CD4-positive, alpha-beta T cell treated with Interleukin-6 at 100 ng/mL for 8 hours (primary cell): ENCODE measurements around the gene KLHL8.
"Not testable (repeated sequence)": the region's sequence is repeated elsewhere in the genome, so short reads cannot be mapped to it uniquely, and the experiment has no call there.

Source experiments
- DNase-seq: peaks from one replicate; pipeline ENCODE4 v3.0.0-alpha.2; 2020; ENCODE audit warnings: mixed read lengths, low spot score

Gene KLHL8

GRCh38 chr4:87179751-87180150 is 40.7 kb downstream of the KLHL8 start:
- DNase-seq = no peak

GRCh38 chr4:87174672-87175071 is 45.7 kb downstream of the KLHL8 start:
- DNase-seq = no peak

- no peak for DNase-seq
These were observed 48.5 kb downstream of the KLHL8 start for GRCh38 chr4:87171944-87172343.

- DNase-seq = no peak
These were observed 54.0 kb downstream of the KLHL8 start for GRCh38 chr4:87166296-87166854.

GRCh38 chr4:87165892-87166291 is 54.5 kb downstream of the KLHL8 start:
- no peak for DNase-seq

GRCh38 chr4:87153078-87153870 is 67.1 kb downstream of the KLHL8 start:
- no peak for DNase-seq

- no peak for DNase-seq
These were observed 67.9 kb downstream of the KLHL8 start for GRCh38 chr4:87152310-87153041.

GRCh38 chr4:87151730-87152129 is 68.7 kb downstream of the KLHL8 start:
- DNase-seq = no peak

- DNase-seq = peak; percentile 65
These were observed 69.7 kb downstream of the KLHL8 start for GRCh38 chr4:87150498-87151261.

- no peak for DNase-seq
These were observed 73.3 kb downstream of the KLHL8 start for GRCh38 chr4:87147116-87147515.

GRCh38 chr4:87145934-87146333 is 74.5 kb downstream of the KLHL8 start:
- not testable (repeated sequence) for DNase-seq

- DNase-seq = no peak
These were observed 76.1 kb downstream of the KLHL8 start for GRCh38 chr4:87144356-87144755.

GRCh38 chr4:87141428-87141827 is 79.0 kb downstream of the KLHL8 start:
- DNase-seq = no peak

GRCh38 chr4:87134122-87134521 is 86.3 kb downstream of the KLHL8 start:
- DNase-seq = no peak

GRCh38 chr4:87133183-87133582 is 87.2 kb downstream of the KLHL8 start:
- DNase-seq = no peak

GRCh38 chr4:87132035-87132434 is 88.4 kb downstream of the KLHL8 start:
- DNase-seq = no peak

- DNase-seq = no peak
These were observed 89.3 kb downstream of the KLHL8 start for GRCh38 chr4:87130985-87131703.

- DNase-seq = no peak
These were observed 90.7 kb downstream of the KLHL8 start for GRCh38 chr4:87129681-87130080.

GRCh38 chr4:87128006-87128705 is 92.3 kb downstream of the KLHL8 start:
- no peak for DNase-seq

GRCh38 chr4:87126056-87126455 is 94.4 kb downstream of the KLHL8 start:
- DNase-seq = no peak

GRCh38 chr4:87122252-87122651 is 98.2 kb downstream of the KLHL8 start:
- no peak for DNase-seq
